Measurements from ENCODE around the gene MS4A4A.
"Not testable (repeated sequence)": the region's sequence is repeated elsewhere in the genome, so short reads cannot be mapped to it uniquely, and the experiment has no call there.

Gene MS4A4A

DNA sequence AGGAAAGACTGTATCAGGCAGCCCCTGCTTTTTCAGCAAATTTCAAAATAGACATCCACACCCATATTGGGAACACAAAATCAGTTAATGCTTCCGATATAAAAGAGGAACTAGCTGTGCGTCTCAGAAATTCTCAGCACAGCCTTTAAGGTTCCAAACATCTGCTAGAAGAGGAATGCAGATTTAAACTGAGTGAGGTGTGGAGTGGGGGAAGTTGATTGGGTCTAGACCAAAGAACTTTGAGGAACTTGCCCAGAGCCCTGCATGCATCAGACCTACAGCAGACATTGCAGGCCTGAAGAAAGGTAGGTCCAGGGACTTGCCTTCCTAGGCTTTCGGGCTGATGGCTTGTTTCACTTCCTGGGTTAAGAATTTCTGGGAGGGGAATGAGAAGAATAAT is at the start of gene MS4A4A:
MS4A4A (plus strand) TSS at position 255 of the 400 bp plus-strand sequence; CDS start at position 265, 10 bp downstream.
- DNase-seq, result no peak

DNA sequence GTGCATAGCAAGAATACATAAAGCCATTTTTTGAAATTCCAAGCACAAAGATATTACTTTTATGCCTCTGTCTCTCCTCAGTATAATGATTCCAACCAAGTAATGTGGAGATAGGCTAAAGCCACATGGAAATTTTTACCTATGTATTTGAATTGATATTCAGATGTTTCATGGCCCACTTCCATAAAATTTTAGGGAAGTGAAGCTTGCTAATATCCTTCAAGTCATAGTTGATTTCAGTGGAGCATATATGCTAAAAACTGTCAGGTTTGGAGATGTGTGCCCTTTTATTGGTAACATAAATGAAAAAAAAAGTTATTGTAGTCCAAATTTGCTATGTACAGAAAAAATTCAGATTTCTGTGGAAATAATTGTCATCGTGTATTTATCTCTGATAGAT is 49.8 kb upstream of the MS4A4A start:
- no peak for DNase-seq

DNA sequence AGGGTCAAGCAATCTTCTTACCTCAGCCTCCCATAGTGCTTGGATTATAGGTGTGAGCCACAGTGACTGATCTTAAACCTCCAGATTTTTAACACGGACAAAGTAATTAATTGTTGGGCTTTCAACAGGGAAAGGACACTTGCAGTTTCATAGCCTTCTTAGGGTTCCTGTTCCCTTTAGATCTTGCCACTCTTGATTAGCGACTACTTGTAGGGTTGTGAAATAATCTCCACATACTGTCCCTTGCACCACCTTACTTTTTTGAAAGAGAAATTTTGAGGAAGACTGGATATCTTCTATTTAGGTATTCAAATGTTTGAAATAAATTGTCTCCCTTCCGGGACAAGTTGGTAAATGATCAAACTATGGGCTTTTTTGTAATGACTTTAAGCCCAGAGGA is 45.1 kb upstream of the MS4A4A start:
- DNase-seq, result no peak

DNA sequence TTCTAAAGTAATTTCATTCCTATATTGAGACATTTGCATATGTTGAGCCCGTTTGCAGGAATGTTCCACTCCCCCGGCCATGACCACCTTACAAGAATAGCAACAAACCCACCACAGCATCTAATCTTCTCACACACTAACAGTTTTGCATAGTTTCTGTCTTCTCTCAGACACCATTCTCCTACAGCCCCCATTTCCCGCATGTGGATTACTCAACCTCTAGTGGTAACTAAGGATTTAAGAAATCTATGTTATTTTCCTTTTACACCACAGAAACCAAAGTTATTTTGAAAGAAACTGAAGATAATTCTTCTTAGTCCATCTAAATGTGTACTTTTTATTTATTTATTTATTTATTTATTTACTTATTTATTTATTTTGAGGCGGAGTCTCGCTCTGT is 39.8 kb upstream of the MS4A4A start:
- DNase-seq, result no peak

DNA sequence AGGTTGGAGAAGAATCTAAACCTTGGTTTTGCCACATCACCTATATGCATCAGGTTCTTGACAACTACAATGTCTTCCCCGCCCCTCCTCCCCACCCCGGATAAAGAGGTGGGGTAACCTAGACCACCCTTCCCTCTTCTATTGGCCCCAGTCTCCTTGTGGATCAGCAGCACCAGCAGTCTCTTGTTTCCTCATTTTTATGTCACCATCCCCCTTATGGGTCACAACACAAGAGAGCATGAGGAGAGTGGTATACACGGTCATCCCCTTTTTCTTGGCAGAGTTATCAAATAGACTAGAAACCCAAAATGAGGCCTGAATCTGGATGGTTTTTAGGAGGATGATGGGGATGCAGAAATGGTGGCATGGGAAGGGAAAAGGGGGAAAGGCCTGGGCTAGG is 38.7 kb upstream of the MS4A4A start:
- DNase-seq, result no peak

DNA sequence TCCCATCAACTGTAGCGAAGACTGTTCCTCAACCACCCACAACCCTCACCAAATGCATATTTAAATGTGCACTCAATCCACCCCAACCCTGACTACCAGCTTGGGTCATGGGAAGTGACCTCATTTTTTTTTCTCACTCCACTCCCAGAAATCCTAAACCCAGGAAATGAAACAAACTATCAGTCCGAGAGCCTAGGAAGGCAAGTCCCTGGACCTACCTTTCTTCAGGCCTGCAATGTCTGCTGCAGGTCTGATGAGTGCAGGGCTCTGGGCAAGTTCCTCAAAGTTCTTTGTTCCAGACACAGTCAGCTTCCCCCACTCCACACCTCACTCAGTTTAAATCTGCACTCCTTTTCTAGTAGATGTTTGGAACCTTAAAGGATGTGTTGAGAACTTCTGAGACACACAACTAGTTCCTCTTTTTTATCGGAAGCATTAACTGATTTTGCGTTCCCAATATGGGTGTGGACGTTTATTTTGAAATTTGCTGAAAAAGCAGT is 37.7 kb upstream of the MS4A4A start, which contains the start of gene MS4A4E:
MS4A4E (minus strand) TSS at position 398 of the 500 bp plus-strand sequence. CDS start 13,082 bp downstream, outside the sequence.
- no peak for DNase-seq

DNA sequence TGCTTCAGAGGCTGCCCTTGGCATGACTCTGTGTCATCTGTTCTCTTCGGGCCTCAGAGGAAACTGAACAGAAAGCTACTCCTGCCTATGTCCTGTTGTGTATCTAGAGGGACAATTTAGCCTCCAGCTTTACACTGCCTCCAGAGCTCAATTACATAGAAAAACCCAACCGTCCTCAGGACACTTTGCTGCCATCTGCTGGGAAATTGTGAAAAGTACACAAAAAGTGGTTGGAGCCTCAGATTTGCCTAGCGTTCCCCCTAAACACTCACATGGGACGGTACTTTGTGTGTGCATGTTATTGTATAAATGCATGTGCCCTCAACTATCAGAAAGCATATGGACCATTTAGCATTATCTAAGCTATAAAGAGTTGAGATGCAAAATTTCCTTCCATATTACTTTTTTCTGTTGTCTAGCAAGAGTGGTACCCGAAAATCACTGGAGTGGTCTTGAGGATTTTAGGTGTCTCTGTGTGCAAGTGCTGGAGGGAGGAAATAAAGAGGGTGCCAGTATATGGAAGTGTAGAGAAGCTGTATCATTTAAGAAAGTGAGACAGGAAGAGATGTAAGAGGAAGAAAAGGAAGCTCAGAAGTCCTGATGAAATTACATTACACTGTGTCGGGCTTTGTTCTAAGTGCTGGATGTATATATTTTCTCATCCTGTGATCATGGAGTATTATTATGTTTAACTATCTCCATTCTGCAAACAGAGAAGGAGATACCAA is 28.8 kb upstream of the MS4A4A start:
- DNase-seq, result no peak

DNA sequence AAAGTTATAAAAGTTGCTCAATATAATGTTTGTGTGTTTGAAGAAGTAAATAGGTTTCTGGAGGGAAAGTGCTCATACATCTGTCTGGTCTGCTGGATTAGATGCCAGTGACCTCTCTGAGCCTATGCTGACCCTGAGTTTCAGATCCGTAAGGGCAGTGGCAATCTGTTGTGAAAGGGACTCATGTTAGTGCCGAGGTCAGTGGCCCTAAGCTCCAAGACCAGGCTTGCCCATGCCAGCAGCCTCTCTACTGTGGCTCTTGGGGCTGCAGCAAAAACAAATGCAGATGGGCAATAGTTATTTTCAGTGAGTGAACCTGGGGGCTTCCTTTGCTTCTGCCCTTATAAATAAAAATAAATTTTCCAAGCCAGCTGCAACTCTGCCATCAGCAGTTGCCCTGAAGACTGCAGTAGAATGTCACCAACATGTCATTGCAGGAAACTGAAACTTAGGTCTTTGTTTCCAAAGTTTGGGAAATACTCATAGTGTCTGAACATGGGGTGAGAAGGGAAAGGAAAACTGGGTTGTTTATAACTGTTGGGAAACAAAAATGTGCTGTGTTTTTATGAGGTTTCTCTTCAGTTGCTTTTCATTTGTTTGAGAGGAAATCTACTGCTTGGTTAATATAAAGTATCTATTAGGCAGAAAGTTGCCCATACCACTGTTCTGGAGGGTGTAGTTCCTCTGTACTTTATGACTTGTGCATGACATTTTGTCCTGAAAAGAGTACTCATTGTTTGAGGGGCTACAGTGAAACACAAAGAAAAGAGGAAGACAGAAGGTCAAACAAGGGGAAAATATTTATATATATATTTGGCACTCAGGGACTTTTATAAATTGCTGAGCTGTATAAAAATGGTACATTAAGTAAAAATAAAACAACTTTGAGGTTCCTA is 28.0 kb upstream of the MS4A4A start:
- no peak for DNase-seq

DNA sequence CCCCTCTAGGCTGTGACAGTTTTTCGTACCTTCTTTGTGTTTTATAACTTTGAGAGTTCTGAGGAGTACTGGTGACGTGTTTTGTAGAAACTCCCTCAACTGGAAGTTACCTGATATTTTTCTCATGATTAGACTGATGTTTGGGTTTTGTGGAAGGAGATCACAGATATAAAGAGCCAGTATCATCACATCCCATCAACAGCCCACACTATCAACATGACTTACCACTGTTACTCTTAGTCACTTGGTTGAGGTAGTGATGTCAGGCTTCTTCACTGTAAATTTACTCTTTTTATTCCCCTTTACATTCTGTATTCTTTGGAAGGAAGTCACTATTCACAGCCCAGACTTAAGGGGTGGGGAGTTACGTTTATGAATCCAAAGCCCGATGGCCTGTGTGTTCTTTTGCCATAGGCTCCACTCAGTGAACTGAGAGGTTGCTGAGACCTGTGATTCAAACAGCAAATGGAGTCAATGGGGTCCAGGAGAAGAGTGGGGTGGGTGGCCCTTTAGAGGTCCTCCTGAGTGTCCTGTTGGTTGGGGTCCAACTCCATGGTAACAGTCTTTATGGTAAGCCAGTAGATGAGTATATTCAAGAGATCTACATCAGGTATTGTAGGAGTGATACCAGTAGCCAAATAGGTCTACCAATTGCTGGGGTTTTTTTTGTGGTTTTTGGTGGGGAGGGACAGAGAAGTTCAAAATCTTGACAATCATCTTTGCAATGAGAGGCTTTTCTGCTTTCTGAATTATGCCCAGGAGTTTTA is 22.3 kb upstream of the MS4A4A start:
- no peak for DNase-seq

DNA sequence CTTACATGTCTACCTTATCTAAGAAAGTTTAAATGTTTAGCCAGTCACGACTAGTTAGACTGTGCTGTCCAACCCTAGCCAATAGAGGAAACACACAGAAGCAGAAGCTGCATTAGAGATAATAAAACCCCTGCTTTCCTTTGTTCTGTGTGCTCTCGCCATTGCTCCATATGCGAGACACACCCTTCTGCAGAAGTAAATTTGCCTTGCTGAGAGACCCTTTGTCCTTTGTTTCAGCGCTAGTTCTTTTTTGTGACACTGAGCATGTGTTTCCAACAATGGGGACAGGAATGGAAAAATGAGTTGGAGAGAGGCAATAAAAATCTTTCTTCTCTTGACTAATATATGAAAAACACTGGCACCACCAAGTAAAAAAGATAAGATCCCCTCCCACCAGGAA is 19.5 kb upstream of the MS4A4A start:
- no peak for DNase-seq

DNA sequence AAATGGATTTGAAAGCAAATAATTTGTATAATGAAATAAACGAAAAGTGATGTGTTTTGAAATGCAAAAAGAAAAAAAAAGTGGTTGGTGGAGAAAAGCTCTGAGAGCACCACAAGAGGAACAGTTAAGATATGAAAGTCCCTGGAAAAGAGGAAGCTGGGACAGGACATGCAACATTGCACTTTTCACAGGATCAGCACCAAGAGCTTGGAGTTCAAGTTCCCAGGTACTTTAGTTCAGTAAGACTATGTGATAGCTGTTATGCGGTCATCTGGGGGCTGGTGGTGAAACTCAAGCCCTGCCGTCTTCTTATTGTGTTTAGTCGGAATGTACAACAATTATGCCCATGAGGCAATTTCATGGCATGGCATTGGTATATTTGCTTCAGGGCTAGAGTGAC is 17.1 kb upstream of the MS4A4A start:
- no peak for DNase-seq

DNA sequence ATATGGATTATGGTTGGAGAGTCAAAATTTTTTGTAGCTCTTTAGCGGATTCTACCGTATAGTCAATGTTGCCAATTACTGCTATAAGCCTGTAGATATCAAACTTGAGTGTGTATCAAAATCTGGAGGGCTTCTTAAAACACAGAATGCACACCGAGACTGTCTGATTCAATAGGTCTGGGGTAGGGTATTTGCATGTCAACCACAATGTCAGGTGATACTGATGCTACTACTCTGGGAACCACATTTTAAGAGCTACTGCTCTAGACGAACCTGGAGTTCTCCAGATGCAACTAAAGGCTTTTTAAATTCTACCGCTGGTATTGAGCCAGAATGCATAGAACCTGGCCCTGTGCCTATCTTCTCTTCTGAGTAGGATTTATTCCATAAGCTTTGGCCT is 15.8 kb upstream of the MS4A4A start:
- no peak for DNase-seq

DNA sequence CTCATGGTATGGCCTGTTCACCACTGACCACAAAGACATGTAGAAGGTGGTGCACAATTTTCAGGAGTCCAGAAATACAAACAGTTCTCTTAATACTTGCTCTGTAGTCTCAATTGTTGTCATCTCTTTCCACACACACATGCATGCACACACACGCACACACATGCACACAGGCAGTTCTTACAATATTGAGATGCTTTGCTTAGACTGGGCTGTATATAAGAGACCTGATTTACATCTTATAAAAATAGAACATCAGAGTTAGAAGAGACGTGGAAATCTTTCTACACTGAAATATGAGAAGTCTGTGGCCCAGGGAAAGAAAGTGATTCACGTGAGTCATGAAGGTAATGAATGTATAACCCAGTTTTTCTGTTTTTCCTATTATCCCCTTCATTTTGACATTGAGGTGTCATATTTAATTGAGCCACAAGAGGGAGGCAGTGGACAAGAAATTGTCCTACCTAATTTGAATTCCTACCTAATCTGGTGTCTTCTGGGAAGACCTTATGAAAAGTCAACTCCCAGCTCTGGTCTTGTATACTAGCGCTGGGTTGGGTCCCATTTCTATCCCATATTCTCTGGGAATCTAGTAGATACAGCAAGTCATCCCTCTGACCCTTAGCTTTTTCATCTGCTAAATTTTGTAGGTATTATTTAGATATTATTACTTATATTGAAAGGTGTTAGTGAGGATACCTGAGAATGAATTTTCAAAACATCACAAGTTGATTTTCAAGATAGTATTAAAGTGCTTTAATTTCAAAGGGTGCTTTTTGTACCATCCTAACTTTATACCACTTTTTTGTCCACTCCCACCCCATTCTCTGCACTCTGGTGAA is 14.9 kb upstream of the MS4A4A start:
- no peak for DNase-seq

DNA sequence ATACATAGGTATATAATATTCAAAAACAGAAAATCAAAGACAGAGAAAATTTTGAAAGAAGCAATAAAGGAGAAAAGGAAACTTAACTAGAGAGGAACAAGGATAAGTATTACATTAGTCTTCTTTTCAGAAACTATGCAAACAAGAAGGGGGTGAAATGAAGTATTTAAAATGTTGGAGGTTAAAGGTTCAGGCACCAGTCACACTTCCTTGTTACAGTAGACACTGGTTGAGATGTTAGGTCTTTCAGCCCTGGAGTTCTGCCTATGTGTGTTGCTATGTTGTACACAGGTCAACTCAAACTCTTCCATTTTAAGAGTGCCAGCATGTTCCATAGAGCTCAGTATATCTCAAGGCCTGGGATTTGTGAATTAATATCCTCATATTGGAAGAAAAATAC is 6.0 kb upstream of the MS4A4A start:
- no peak for DNase-seq

DNA sequence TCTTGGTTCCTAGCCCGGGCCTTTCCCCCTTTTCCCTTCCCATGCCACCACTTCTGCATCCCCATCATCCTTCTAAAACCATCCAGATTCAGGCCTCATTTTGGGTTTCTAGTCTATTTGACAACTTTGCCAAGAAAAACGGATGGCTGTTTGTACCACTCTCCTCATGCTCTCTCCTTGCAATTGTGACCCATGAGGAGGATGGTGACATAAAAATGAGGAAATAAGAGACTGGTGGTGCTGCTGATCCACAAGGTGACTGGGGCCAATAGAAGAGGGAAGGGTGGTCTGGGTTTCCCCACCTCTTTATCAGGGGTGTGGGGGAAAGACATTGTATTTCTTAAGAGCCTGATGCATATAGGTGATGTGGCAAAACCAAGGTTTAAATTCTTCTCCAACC is 1.0 kb downstream of the MS4A4A start:
- DNase-seq, result no peak

DNA sequence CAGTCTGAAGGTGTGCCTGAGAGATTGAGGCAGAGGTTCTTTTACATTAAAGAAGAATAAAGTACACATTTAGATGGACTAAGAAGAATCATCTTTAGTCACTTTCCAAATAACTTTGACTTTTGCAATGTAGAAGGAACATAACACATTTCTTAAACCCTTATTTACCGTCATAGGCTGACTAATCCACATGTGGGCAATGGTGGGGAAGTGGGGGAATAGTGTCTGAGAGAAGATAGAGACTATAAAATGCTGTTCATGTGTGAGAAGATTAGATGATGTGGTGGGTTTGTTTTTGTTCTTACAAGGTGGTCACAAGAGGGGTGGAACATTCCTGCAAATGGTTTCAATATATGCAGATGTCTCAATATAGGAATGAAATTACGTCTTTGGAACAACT is 1.8 kb downstream of the MS4A4A start:
- DNase-seq, result no peak

DNA sequence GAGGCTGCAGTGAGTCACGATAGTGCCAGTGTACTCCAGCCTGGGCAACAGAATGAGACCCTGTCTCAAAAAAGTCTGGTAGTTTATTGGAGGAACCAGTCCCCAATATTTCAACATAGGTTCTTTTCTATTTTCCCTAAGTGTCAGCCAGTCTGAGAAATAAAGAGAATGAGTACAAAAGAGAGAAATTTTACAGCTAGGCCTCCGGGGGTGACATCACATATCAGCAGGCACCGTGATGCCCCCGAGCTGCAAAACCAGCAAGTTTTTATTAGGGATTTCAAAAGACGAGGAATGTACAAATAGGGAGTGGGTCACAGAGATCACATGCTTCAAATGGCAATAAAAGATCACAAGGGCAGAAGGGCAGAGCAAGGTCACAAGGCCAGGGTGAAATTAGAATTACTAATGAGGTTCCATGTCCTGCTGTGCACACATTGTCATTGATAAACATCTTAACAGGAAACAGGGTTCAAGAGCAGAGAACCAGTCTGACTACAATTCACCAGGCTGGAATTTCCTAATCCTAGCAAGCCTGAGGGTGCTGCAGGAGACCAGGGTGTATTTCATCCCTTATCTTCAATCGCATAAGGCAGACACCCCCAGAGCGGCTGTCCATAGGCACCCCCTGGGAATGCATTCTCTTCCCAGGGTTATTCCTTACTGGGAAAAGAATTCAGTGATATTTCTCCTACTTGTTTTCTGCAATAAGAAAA is 5.1 kb downstream of the MS4A4A start:
- not testable (repeated sequence) for DNase-seq

DNA sequence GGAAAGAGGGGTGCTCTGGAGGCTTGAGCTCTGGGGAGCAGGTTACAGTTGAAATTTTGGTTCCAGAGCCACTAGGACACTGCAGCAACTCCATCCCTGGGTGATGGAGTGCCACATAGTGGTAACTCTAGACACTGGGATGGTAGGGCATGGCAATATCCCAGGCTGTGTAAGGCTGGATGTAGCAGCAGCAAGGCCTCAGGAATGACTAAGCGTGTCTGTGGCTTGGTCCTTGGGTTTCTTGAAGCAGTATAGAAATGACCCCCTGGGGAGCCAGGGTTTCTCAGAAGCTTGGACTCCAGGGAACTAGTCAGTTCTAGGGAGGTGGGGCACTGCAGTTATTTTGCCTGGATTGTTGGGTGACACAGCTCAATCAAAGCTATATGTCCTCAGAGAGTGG is 8.1 kb downstream of the MS4A4A start:
- no peak for DNase-seq

DNA sequence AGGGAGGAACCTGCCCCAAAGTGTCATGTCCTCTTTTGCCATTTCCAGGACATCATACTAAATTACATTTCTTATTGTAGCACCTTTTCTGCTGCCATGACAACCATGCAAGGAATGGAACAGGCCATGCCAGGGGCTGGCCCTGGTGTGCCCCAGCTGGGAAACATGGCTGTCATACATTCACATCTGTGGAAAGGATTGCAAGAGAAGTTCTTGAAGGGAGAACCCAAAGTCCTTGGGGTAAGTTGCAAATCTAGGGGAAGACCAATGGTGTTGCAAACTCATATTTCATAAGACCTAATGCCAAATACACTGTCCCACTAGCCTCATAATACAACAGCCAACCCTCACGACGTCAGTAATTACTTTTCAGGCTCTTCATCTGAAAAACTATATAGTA is 11.7 kb downstream of the MS4A4A start:
- DNase-seq, result no peak

DNA sequence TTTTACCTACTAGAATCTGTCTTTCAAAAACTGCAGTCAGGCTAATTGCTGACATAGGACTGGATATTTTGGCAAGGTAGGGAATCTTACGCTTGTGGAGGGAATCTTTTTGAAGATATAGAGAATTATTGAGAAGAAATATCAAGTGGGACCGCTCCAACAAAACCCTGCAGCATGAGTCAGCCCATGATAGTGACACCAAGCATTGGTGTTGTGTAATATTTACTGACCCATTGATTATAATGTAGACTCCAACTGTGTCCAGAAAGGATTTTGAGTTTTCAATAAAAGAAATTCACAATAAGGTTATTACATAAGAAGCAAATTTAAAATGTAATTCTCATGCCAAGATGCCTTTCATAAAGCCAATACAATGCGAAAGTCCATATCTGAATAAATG is 20.7 kb downstream of the MS4A4A start:
- no peak for DNase-seq

DNA sequence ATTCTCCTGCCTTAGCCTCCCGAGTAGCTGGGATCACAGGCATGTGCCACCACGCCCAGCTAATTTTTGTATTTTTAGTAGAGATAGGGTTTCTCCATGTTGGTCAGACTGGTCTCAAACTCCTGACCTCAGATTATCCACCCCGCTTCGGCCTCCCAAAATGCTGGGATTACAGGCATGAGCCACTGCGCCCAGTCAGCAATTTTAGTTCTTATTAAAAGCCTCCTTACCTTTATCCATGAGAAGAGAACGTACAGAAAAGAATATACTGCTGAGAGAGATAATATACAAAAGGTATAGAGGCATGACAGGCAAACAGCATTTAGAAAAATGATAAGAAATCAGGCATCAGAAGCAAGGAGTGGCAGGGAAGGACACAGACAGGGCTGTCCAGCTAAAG is 21.4 kb downstream of the MS4A4A start:
- DNase-seq, result not testable (repeated sequence)

DNA sequence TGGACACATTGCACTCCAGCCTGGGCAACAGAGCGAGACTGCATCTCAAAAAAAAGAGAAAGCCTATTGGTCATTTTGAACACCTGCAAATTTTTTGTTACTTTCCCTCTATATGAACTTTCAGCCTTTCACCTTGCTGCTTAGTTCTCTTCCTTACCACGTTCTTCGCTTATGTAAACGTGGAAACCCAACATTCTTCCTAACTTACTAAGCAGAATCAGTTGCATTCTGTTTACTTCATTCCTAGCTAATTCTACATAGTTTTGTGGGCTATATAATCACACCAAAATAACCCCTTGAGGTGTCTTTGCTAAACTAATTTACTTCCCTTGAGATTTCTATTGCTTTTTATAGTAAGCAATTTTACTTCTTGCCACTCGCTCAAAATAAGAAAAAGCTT is 23.2 kb downstream of the MS4A4A start:
- no peak for DNase-seq
